T-helper 2 cell (primary cell): Measurements from ENCODE around the gene CCNK.

Experiments
- DNase-seq, 5 experiments: peaks; one replicate each; pipeline versions ENCODE4 v3.0.0 to v3.0.0-alpha.2; 2012 to 2022

Gene CCNK

DNA sequence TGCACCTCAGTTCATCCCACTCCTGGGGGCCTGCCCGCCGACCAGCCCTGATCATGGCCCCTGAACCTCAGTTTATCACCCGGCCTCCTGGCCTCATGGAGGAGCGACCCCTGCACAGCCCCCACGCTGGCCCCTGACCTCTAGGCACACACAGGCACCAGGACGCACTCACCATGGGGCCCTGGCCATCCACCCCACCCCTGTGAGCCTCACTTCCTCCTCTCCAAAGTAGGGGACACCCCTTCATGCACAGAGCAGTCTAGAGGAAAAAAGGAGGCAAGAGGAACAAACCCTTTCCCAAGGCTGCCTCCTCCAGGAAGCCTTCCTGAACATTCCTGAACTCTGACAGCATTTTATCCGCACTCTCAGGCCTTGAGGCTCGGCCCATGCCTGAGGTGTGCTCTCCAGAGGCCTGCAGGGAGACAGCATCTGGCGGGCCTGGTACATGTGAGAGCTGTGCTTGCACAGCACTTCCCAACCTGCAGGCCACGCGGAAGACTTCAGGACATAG, 39.4 kb downstream of the CCNK start:
- DNase-seq, result no peak

DNA sequence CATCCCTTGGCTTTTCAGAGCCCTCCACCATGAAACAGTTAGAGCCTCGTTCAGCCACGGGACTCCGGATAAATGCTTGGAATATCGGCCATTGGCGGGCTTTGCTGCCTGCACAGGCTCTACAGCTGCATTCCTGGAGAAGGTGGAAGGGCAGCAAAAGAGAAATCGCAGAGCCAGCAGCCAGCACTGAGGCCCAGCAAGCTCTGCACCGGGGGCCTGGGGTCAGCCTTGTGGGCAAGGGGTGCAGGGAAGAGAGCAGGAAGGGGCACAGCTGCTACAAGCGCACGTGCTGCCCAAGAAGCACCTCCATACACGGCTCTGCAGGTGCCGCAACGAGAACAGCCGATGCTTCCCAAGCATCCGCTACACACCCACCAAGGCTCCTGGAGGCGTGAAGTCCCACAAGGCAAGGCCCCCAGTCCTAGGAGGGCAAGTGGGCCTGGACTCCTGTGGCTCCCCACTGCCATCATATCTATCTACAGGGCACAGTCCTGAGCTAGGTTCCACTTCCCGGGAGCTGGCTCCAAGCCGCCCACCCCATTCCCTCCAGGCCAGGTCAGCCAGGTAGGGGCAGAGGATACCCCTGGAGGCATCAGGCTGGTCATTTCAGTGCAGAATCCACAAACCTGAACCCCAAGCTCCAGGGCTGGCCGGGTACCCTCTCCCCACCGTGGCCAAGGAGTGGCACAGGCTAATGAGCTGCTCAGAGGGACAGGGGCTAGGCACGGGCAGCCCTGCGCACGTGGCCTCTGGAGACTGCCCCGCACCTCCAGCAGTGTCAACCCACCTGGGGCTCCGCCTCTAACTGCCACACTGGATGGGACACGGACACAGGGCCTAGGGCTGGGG, 40.2 kb downstream of the CCNK start:
- no peak for DNase-seq

DNA sequence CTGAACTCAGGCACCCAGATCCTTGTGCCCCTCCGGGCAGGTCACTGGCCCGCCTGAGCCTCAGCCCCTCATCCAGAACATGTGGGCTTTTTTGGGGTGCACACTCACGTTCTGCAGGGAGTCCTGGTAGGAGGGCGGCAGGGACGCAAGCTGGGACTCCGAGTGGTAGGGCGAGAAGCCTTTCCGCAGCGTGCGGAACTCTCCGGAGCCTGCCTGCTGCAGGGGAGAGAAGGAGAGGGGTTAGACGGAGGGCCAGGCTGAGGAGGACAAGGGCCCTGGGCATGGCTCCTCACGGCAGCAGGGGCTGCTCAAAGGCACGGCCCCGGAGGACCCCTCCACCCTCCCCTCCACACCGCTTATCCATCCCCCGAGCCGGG, 40.8 kb downstream of the CCNK start:
- no peak for DNase-seq

DNA sequence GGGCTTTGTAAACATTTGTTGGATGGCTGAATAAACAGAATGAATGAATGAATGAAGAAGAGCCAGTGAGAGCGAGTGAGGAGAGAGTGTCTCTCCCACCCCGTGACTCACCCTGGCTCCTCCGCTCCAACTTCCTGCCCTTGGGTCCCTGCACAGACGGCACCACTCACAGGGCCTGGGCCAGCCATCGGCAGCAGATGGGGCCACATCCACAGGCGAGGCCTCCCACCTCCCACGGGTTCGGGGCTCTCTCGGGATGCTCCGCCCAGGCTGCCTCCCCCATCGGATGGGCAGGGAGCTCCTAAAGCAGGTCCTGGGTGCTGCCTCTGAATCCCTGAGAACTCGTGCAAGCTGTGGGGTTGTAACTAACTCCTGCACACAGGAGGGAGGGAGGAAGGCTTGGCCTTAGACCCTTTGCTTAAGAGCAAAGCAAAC, 41.3 kb downstream of the CCNK start:
- DNase-seq, result no peak

DNA sequence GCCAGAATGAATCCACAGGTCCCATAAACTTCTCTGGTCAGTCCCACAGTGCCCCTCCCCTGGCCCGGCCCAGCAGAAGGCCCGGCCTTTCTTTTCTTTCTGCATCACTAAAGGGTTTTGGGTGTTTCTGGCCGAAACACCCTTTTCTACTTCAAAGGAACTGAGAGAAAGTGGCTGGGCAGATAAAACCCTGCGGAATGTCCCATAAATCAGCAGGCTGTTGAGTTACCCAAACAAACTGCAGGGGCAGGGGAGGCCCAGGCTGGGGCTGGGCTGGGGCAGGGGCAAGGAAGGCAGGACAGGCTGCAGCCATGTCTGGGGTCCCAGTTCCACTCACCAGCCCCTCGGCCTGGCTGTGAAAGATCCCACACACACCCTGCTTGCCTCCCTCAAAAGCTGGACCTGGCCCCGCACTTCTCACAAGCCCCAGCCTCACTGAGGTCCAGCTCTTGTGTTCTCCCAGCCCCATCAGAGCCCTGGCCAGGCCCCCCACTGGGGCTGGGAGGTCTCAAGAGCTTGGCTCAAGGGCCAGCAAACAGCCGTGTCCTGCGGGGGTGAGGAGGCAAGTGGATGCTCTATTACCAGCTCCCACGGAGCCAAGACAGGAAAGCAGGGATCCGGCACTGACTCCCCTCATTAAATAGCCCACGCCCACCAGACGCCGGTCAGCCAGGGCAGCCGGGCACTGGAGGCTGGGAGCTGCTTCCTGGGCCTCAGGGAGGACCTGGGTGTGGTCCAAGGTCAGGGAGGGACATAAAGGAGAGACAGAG, 41.9 kb downstream of the CCNK start:
- DNase-seq, result no peak

DNA sequence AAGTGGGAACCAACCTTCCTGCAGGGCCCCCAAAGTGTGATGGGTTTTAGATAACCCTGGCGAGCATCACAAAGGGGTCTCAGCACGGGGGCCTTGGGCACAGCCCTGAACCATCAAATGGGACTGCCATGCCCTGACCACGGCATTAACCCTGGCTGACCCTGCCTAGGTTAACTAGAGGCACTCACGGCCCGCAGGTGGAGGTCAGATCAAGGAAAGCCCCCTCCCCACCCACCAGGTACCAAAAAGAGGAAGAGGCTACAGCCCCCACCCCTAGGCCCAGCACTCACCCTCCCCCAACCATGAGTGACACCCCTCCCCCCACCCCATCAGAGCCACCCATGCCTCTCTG, 42.5 kb downstream of the CCNK start:
- DNase-seq, result no peak

DNA sequence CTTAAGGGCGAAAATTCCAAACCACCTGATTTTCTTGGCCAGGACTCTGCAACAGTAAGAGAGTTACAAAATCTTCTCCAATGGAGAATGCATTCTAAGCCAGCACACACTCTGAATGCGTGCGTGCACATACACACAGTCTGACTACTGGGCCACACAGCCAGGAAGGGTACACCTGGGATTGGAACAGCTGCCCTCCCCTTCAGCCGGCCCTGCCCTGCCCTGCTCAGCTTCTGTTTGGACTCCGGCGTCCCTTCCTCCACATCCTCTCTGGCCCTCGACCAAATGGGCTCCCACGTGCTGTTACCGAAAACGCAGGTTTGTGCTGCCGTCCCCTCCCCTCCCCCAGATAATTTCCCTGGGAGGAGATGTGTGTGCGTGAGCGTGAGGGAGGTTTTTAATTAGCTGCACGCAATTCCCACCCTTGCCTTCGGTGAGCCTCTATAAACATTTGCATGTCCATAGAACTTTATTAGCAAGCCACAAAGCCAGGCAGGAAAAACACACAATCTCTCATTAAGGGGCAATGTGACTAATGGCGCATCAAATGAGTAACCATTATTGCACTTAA, 43.0 kb downstream of the CCNK start:
- DNase-seq, result no peak

DNA sequence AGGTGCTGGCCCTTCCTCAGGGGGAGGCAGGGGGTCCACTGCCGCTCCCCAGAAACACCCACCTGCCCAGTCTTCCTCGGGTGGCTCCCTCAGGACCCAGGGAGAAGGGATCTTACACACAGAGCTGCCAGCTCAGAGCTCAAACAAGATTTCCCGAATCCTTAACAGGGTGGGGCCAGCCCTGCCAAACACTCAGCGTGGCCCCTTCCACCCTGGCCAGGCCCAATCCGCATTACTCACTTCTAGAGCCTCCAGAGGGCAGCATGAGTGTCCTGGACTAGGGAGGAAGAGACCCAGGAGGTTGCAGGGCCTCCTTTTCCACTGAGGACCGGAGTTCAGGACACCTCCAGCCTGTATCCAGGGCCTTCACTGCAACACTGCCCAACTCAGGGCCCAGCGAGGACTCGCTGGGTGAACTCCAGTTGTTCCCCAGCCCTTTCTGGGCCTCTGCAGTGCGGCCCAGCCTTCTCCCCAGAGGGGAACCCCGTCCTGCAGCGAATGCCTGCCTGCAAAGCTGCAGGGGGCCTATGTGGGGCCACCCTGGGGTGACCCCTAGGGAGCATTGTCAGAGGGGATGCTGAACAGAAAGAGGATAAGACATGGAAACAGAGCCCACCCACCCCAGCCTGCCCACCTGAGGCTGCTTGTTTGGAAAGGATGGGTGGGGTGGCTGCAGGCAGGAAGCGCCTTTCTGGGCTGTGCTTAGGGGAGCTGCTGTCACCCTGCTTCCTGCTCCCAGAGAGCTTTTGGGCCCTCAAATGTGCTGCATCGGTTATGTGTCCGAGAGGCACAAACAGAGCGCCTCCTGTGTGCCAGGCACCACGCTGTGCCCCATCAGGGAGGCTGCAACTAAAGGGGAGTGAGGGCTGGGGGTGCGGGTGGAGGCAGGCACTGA, 43.8 kb downstream of the CCNK start:
- peak in 1 of 5 experiments; percentile 31 for DNase-seq

DNA sequence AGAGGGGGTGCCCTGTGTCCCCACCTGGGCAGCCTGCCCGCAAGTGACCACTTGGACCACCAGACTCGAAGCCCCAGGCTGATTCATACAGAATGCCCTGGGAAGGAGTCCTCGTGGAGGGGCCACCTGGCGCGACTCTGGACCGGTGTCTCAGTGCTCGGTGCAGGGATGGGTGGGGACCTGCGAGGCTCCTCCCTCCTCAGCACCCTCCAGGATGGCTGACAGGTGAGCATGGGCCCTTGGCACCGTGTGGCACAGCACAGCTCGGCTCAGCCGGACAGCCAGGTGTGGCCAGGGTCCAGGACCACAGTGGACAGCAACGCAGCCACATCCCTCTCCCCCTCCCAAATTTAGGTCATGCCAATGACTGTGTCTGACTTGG, 44.5 kb downstream of the CCNK start:
- DNase-seq, result no peak

DNA sequence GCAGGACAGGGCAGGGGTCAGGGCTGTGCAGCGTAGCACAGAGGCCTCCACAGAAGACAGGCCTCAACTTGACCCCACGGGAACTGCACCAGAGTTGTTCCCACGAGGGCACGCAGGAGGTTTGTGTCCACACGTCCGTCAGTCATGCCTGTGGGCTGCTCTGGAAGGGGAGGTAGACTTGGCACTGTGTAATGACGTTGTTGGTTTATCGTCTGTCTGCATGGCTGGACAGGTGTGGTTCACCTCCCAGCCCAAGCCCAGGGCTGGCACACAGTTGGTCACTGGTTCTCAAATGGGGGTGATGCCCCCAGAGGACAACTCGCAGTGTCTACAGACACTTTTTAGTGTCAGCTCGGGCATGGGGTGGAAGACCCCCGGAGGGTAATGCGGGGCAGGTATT, 45.8 kb downstream of the CCNK start:
- no peak for DNase-seq

DNA sequence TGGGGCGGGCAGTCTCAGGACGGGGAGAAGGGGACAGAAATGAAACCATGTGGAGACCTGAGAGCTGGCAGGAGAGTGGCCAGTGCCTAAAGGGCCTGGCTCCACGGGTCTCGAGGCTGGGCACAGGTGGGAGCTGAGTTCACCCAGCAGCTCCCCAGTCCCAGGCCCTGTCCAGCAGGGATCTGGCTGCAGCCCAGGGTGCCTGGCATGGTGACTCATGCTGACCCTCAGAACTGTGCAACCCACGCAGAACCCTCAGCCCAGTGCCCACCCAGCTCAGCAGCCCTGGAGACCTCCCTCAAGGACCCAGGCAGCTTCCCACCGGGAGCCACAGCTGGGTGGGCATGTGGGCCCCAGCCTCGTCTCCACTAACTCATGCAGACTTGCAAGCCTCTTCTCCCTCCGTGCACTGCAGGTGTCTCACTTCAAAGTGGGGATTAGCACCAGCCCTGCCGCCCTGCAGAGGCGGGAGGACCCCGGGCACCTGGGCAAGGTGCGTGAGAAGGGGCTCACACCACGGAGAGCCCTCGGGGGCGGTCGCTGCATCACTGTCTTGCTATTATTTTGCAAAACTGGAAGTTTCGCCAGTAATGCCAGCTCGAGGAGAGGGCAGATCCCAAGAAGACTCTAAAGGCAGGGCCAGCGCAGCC, 46.3 kb downstream of the CCNK start:
- no peak for DNase-seq

DNA sequence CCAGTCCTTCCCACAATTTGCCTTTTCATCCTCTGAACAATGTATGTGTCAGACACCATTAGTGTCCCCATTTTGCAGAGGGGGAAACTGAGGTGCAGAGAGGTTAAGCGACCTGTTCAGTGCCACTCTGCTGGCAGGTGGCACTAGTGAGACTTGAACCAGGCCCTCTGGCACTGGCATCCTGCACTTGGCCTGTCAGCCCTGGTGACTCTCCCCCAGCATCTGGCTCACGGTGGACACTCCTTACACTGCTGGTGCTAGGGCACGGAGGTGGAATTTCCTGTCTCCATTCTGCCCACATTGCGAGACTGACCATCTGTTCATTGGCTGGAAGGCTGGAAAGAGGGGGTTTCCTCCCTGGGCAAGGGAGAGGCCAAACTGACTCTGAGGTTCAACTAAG, 48.7 kb downstream of the CCNK start:
- DNase-seq, result no peak

DNA sequence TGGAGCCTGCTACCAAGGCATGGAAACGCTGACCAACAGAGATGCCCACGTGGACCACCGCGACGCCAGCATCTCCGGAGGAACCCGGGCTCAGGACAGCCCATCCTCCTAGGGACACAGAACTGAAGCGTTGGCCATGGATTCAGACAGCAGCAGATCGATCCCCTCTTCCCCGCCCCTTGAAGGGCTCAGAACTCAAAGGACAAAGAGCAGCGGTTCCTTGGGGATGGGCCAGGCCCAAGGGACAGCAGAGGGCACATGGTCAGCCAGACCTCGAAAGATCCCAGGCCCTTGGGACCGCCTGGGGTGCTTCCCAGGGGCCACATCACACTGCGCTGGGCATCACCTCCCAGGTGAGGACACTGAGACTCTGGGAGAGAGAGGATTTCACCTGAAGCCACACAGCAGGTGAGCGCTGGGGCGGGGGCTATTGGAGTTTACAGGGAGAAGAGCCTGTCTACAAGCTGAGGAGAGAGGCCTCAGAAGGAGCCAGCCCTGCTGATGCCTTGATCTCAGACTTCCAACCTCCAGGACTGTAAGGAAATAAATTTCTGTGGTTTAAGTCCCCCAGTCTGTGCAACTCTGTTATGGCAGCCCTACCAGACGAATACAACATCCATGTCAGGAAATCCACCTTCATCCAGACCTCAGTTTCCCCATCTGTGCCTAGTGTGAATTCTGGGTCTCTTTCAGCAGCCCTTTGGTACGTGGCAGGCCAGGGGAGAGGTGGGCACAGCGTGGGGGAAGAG, 49.4 kb downstream of the CCNK start:
- DNase-seq, result no peak

DNA sequence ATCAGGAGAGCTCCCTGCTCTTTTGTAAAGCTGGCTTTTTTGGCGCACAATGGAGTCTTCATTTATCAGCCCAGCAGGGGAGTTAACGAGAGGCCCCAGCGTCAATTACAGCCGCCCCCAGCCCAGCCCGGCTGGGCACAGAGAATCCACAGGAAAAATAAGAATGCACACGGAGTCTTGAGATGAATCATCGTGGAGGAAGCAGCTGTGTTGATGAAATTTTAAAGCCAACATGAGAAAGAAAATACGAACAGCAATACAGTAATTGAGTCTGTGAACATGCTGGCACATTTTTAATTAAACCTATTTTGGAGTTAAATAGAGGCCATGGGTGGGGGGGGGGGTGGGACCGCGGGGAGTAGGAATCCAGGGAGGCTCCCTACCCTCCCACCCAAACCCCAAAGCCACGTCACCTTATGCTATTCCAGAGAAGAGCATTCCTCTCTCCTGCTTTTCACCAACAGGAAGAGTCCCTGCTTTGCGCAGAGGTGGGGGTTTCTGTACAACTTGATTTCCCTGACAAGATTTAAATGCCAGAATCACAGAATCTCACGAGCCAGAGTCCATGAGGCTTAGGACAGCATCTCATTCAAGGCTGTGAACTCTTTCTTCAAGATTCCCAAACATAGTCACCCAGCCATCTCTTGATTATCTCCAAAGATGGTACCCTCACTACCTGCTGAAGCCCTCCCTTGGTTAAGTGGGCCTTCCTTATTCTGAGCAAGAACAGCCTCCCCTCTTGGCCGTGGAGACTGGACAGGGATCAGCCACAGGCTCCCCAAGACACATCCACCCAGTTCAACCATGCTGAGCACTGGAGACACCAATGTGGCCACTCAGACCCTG, 50.3 kb downstream of the CCNK start:
- DNase-seq, result no peak

DNA sequence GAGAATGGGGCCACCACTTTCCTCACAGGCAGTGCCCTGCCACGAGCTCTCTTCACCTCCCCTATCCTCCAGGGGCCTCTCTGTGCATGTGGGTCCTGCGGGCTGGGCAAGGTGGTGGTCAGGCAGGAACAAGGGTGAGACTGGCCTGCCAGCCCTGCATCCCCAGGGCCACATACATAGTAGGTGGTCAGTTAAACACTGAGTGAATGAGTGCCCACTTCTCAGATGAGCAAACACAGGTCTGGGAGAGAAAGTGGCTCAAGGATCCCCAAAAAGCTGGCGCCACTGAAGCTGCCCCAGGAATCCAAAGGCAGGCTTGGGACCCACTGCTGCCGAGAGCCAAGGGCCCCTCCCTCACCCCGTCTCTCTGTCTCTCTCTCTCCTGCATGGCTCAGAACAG, 51.1 kb downstream of the CCNK start:
- no peak for DNase-seq

DNA sequence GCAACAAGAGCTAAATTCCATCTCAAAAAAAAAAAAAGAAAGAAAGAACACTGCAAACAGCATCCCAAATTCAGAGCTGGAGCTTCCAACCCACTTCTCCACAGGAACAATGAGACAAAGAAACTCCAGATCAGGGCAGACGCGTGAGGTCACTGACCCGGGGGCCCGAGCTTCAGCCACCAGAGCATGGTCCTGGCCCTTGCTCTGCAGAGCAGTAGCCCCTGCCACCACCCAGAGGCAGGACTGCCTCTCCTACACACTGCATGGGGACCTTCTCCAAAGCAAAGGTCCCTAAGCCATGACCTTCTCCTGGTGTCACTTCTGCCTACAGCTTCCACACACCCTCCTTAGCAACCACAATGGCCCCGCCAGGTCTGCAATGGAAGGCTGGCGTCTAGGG, 53.1 kb downstream of the CCNK start:
- DNase-seq, result no peak

DNA sequence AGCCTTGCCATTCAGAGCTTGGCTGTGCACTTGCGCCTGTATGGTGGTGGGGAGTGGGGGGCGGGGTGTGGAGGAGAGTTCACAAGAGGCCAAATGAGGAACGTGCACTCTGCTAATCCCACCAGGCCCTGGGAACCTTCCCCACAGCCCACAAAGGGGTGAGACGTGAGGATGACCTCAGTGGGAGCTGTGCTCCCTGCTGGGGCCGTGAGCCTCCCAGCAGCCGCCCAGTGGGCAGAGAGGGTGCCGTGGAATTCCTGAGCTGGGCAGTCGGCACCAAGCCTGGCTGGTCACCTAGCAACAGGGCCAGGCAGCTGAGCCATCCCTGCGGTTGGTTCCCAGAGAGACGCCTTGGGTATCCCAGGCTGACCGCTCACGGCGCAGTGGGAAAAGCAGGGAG, 53.7 kb downstream of the CCNK start:
- no peak for DNase-seq

DNA sequence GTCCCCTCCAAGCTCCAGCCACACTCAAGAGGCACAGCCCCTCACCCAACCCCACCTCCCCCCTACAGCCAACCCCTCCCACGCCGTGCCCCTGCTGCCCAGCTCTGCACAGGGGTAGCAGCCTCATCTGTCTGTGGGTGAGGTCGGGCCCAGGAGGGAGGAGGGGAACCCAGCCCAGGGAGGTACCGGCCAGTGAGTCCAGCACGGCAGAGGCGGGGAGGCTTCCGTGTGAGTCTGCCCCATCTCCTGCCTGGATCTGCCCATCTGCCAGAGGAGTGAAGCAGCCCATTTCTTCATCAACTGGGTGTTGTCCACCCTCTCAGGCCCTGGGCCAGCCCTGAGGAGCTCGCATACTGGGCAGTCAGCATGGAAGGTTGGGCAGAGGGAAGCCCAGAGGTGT, 54.2 kb downstream of the CCNK start:
- DNase-seq, result no peak

DNA sequence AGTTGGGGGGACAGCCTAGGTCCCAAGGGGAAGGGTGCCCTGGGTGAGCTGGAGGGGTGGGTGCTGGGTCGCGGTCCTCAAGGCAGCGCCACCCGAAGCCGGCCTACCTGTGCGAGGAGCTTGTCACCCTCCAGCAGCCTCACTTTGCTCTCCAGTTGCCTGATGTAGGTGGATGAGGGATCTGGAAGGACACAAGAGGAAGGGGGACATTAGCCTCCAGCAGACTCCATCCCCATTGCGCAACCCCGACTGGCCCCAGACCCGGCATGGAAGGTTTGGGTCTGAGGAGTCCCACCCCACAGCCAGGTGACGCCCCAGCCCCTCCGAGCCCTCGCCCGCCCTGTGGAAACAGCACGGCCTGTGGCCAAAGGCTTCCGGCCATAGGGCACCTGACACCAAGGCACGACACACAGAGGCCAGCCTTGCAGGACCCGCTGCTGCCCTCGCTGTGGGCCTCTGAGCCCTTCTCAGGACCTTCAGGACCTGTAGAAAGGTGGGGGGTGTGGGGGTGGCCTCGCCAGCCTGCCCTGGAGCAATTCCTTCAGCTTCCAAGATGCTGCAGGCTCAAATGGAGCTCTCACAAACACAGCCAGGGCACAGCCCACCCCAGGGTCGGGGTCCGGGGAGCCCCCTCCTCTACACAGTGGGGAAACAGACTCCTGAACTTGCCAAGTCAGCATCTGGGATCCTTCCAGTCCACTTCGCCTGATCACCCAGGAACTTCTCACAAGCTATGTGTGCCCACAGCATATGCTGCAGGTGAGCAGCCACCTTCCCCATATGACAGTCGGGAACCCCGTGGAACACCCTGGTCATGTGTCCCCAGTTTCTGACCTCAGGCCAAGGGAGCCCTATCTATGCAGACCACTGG, 54.9 kb downstream of the CCNK start:
- no peak for DNase-seq
